ENCODE results near the gene CPLANE1. TPM values are rescaled to one million over a fixed set of nuclear protein-coding genes. Genes with fewer than 3 reads are reported as not detected.

Gene CPLANE1
- polyA plus RNA-seq, 3 donors from 2014 or later, result 1.1 to 4.2 (median 2.0) TPM

GRCh38 chr5:37197340-37198050 lies 51.7 kb downstream of the CPLANE1 start:
- Mint-ChIP-seq H3K4me1 (peaks cover 24 to 37% of the 10 kb centered on the region in 2 donors), H3K9me3 (no peaks in the 10 kb centered on the region), H3K27ac (peak overlapping the region; percentile 82 to 92 (median 87)), H3K36me3 (peaks cover 0 to 12% (median 7%) of the 10 kb centered on the region in 3 donors), H3K4me3 (peak overlapping the region; percentile 71 to 87 (median 84)), H3K27me3 (ENCODE audit: low read depth in 3 of 3) (peaks cover 0 to 2% (median 0%) of the 10 kb centered on the region in 3 donors)
- peak; percentile 50 to 53 (median 53) for DNase-seq

GRCh38 chr5:37190592-37190991 lies 58.6 kb downstream of the CPLANE1 start:
- no peaks in the 10 kb centered on the region for H3K9me3 Mint-ChIP-seq
- no peak overlapping the region for H3K27ac Mint-ChIP-seq
- H3K27me3 Mint-ChIP-seq (ENCODE audit: low read depth in 3 of 3), result no peaks in the 10 kb centered on the region
- DNase-seq, result no peak
- H3K4me3 Mint-ChIP-seq, result no peak overlapping the region
- no peaks in the 10 kb centered on the region for H3K4me1 Mint-ChIP-seq
- peaks cover 4 to 31% (median 26%) of the 10 kb centered on the region in 3 donors for H3K36me3 Mint-ChIP-seq

GRCh38 chr5:37189355-37189754 lies 59.8 kb downstream of the CPLANE1 start:
- H3K36me3 Mint-ChIP-seq, result peaks cover 4 to 31% (median 29%) of the 10 kb centered on the region in 3 donors
- DNase-seq, result no peak
- H3K4me1 Mint-ChIP-seq, result no peaks in the 10 kb centered on the region
- H3K27ac Mint-ChIP-seq, result no peak overlapping the region
- no peaks in the 10 kb centered on the region for H3K9me3 Mint-ChIP-seq
- no peak overlapping the region for H3K4me3 Mint-ChIP-seq
- peaks cover 0 to 2% (median 0%) of the 10 kb centered on the region in 3 donors for H3K27me3 Mint-ChIP-seq (ENCODE audit: low read depth in 3 of 3)

GRCh38 chr5:37187465-37187977 lies 61.7 kb downstream of the CPLANE1 start:
- Mint-ChIP-seq H3K4me3 (no peak overlapping the region), H3K36me3 (peaks cover 13 to 41% (median 40%) of the 10 kb centered on the region in 3 donors), H3K4me1 (peaks cover 0 to under 1% of the 10 kb centered on the region in 2 donors), H3K27me3 (ENCODE audit: low read depth in 3 of 3) (peaks cover 0 to 2% (median 0%) of the 10 kb centered on the region in 3 donors), H3K9me3 (no peaks in the 10 kb centered on the region), H3K27ac (no peak overlapping the region)
- no peak for DNase-seq

- no peak for DNase-seq
- Mint-ChIP-seq H3K4me3 (no peak overlapping the region), H3K27me3 (ENCODE audit: low read depth in 3 of 3) (peaks cover 0 to 2% (median 0%) of the 10 kb centered on the region in 3 donors), H3K4me1 (peaks cover 4 to 9% of the 10 kb centered on the region in 2 donors), H3K27ac (no peak overlapping the region), H3K36me3 (peaks cover 18 to 42% (median 33%) of the 10 kb centered on the region in 3 donors), H3K9me3 (no peaks in the 10 kb centered on the region)
Observed at GRCh38 chr5:37184748-37185364, 64.3 kb downstream of the CPLANE1 start.

GRCh38 chr5:37182667-37183066 lies 66.5 kb downstream of the CPLANE1 start:
- Mint-ChIP-seq H3K4me3 (no peak overlapping the region), H3K4me1 (peaks cover 4 to 9% of the 10 kb centered on the region in 2 donors), H3K36me3 (peaks cover 20 to 43% (median 31%) of the 10 kb centered on the region in 3 donors), H3K27me3 (ENCODE audit: low read depth in 3 of 3) (peaks cover 0 to 2% (median 0%) of the 10 kb centered on the region in 3 donors), H3K27ac (peak overlapping the region in 3 of 6 donors; percentile 17 to 49 (median 49)), H3K9me3 (no peaks in the 10 kb centered on the region)
- no peak for DNase-seq

- Mint-ChIP-seq H3K4me1 (no peaks in the 10 kb centered on the region), H3K4me3 (no peak overlapping the region), H3K9me3 (no peaks in the 10 kb centered on the region), H3K27ac (no peak overlapping the region), H3K27me3 (ENCODE audit: low read depth in 3 of 3) (no peaks in the 10 kb centered on the region), H3K36me3 (peaks cover 18 to 58% (median 44%) of the 10 kb centered on the region in 3 donors)
- no peak for DNase-seq
Observed at GRCh38 chr5:37174928-37175327, 74.2 kb downstream of the CPLANE1 start.

- peaks cover 27 to 69% (median 56%) of the 10 kb centered on the region in 3 donors for H3K36me3 Mint-ChIP-seq
- no peaks in the 10 kb centered on the region for H3K9me3 Mint-ChIP-seq
- no peaks in the 10 kb centered on the region for H3K27me3 Mint-ChIP-seq (ENCODE audit: low read depth in 3 of 3)
- H3K4me3 Mint-ChIP-seq, result no peak overlapping the region
- H3K27ac Mint-ChIP-seq, result peak overlapping the region in 1 of 6 donors; percentile 33
- no peak for DNase-seq
- no peaks in the 10 kb centered on the region for H3K4me1 Mint-ChIP-seq
Observed at GRCh38 chr5:37172957-37173356, 76.2 kb downstream of the CPLANE1 start.

GRCh38 chr5:37170856-37171255 lies 78.3 kb downstream of the CPLANE1 start:
- H3K36me3 Mint-ChIP-seq, result peaks cover 27 to 63% (median 51%) of the 10 kb centered on the region in 3 donors
- no peak overlapping the region for H3K27ac Mint-ChIP-seq
- no peaks in the 10 kb centered on the region for H3K27me3 Mint-ChIP-seq (ENCODE audit: low read depth in 3 of 3)

GRCh38 chr5:37166197-37166596 lies 83.0 kb downstream of the CPLANE1 start:
- Mint-ChIP-seq H3K4me3 (no peak overlapping the region), H3K36me3 (peaks cover 28 to 36% (median 33%) of the 10 kb centered on the region in 3 donors), H3K27ac (no peak overlapping the region), H3K9me3 (no peaks in the 10 kb centered on the region), H3K27me3 (ENCODE audit: low read depth in 3 of 3) (no peaks in the 10 kb centered on the region), H3K4me1 (no peaks in the 10 kb centered on the region)
- no peak for DNase-seq

More at GRCh38 chr5:37170856-37171255, 78.3 kb downstream of the CPLANE1 start:
- no peak for DNase-seq
- no peaks in the 10 kb centered on the region for H3K9me3 Mint-ChIP-seq
- no peak overlapping the region for H3K4me3 Mint-ChIP-seq
- no peaks in the 10 kb centered on the region for H3K4me1 Mint-ChIP-seq

- DNase-seq, result no peak
- Mint-ChIP-seq H3K4me1 (no peaks in the 10 kb centered on the region), H3K9me3 (no peaks in the 10 kb centered on the region), H3K36me3 (peaks cover 28 to 34% (median 31%) of the 10 kb centered on the region in 3 donors), H3K27me3 (ENCODE audit: low read depth in 3 of 3) (no peaks in the 10 kb centered on the region), H3K27ac (no peak overlapping the region), H3K4me3 (no peak overlapping the region)
Observed at GRCh38 chr5:37165761-37166160, 83.4 kb downstream of the CPLANE1 start.

- H3K27me3 Mint-ChIP-seq (ENCODE audit: low read depth in 3 of 3), result peaks cover 0 to 3% (median 2%) of the 10 kb centered on the region in 3 donors
- no peak for DNase-seq
- H3K4me1 Mint-ChIP-seq, result no peaks in the 10 kb centered on the region
- H3K27ac Mint-ChIP-seq, result no peak overlapping the region
- no peak overlapping the region for H3K4me3 Mint-ChIP-seq
- H3K36me3 Mint-ChIP-seq, result peaks cover 30 to 50% (median 45%) of the 10 kb centered on the region in 3 donors
- H3K9me3 Mint-ChIP-seq, result no peaks in the 10 kb centered on the region
Observed at GRCh38 chr5:37153661-37154060, 95.5 kb downstream of the CPLANE1 start.

- DNase-seq, result no peak
- no peak overlapping the region for H3K4me3 Mint-ChIP-seq
- H3K27me3 Mint-ChIP-seq (ENCODE audit: low read depth in 3 of 3), result no peaks in the 10 kb centered on the region
- no peaks in the 10 kb centered on the region for H3K4me1 Mint-ChIP-seq
- H3K36me3 Mint-ChIP-seq, result peaks cover 16 to 61% (median 49%) of the 10 kb centered on the region in 3 donors
- H3K9me3 Mint-ChIP-seq, result peaks cover 0 to 9% (median 3%) of the 10 kb centered on the region in 6 donors
- no peak overlapping the region for H3K27ac Mint-ChIP-seq
Observed at GRCh38 chr5:37146896-37147295, 102.3 kb downstream of the CPLANE1 start.

GRCh38 chr5:37136694-37137093 lies 112.5 kb downstream of the CPLANE1 start:
- no peaks in the 10 kb centered on the region for H3K27me3 Mint-ChIP-seq (ENCODE audit: low read depth in 3 of 3)

More at GRCh38 chr5:37136694-37137093, 112.5 kb downstream of the CPLANE1 start:
- Mint-ChIP-seq H3K4me3 (no peak overlapping the region), H3K9me3 (no peaks in the 10 kb centered on the region), H3K4me1 (no peaks in the 10 kb centered on the region), H3K27ac (no peak overlapping the region), H3K36me3 (peaks cover 36 to 61% (median 39%) of the 10 kb centered on the region in 3 donors)
- DNase-seq, result no peak
